ENCODE results near the gene RTCA. TPM values are rescaled to one million over a fixed set of nuclear protein-coding genes. Genes with fewer than 3 reads are reported as not detected.

The RTCA gene
- total and polyA plus RNA-seq, 4 donors = 11.2 to 18.9 (median 15.1) TPM

DNA sequence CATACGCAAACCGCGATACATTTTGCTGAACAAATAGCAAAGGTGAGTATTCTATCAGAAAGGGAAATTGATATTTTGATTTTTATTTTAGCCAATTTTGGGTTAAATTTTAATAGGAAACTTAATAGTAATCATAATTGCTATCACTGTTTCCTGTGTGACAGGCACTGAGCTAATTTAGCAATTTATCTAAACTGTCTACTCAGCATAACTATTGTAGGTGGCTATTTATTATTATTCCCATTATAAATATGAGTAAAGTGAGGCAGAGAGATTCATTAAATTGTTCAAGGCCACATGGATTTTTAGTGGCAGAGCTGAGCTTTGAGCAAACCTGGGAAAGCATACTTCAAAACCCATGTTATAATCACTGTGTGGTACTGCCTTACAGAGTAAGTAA is 21.1 kb downstream of the RTCA start:
- Histone ChIP-seq H3K4me1 (ENCODE audit: control insufficient read depth in 4 of 4, insufficient read depth in 4 of 4, low read length in 3 of 4) (no peaks in the 10 kb centered on the region), H3K9ac (ENCODE audit: low read depth in 1 of 2, low read length in 2 of 2) (no peak overlapping the region), H3K9me3 (ENCODE audit: control insufficient read depth in 4 of 4, low read length in 3 of 4) (no peaks in the 10 kb centered on the region), H3K4me3 (ENCODE audit: low read depth in 1 of 3, low read length in 3 of 3) (no peak overlapping the region), H3K27me3 (ENCODE audit: control insufficient read depth in 4 of 4, insufficient read depth in 4 of 4, low read length in 3 of 4) (no peaks in the 10 kb centered on the region), H3K36me3 (ENCODE audit: control insufficient read depth in 4 of 4, insufficient read depth in 3 of 4, low read depth in 1 of 4, low read length in 3 of 4) (peaks cover 13 to 67% (median 39%) of the 10 kb centered on the region in 4 donors), H3K27ac (ENCODE audit: low read depth in 1 of 2, low read length in 2 of 2) (no peak overlapping the region)
- DNase-seq (ENCODE audit: low spot score) = no peak
- WGBS = 95% methylated on average over 3 of the region's 3 CpGs
- no peak for TF ChIP-seq NR2F2 (IDR thresholded peaks at IDR 0.05)
- no peak for TF ChIP-seq RAD21 (IDR thresholded peaks at IDR 0.05)
- TF ChIP-seq GABPA (IDR thresholded peaks at IDR 0.05 in 1 of 2, conservative IDR thresholded peaks at IDR 0.05 in 1 of 2) = no peak
- no peak for TF ChIP-seq HNF4G (IDR thresholded peaks at IDR 0.05)

DNA sequence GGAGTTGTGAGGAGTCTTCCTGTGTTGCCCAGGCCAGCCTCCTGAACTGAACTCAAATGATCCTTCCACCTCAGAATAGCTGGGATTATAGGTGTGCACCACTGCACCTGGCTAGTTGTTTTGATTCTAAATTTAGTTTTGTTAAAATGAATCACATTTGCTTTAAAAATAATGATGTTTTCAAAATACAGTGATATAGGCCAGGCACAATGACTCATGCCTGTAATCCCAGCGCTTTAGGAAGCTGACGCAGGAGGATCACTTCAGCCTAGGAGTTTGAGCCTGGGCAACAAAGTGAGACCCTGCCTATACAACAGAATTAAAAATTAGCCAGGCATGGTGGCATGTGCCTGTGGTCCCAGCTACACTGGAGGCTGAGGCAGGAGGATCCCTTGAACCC is 24.3 kb downstream of the RTCA start:
- H3K27me3 ChIP-seq (ENCODE audit: control insufficient read depth in 4 of 4, insufficient read depth in 4 of 4, low read length in 3 of 4) = no peaks in the 10 kb centered on the region
- H3K36me3 ChIP-seq (ENCODE audit: control insufficient read depth in 4 of 4, insufficient read depth in 3 of 4, low read depth in 1 of 4, low read length in 3 of 4) = peaks cover 8 to 55% (median 42%) of the 10 kb centered on the region in 4 donors
- TF ChIP-seq FOXA1 (IDR thresholded peaks at IDR 0.05) (no peak), GABPA (IDR thresholded peaks at IDR 0.05 in 1 of 2, conservative IDR thresholded peaks at IDR 0.05 in 1 of 2) (no peak), HNF4G (IDR thresholded peaks at IDR 0.05) (no peak), EGR1 (IDR thresholded peaks at IDR 0.05; ENCODE audit: low read depth in 2 of 2) (no peak), FOXA2 (IDR thresholded peaks at IDR 0.05) (no peak), TAF1 (conservative IDR thresholded peaks at IDR 0.05) (no peak), SP1 (IDR thresholded peaks at IDR 0.05) (no peak)
- TF ChIP-seq, protein P1, sequence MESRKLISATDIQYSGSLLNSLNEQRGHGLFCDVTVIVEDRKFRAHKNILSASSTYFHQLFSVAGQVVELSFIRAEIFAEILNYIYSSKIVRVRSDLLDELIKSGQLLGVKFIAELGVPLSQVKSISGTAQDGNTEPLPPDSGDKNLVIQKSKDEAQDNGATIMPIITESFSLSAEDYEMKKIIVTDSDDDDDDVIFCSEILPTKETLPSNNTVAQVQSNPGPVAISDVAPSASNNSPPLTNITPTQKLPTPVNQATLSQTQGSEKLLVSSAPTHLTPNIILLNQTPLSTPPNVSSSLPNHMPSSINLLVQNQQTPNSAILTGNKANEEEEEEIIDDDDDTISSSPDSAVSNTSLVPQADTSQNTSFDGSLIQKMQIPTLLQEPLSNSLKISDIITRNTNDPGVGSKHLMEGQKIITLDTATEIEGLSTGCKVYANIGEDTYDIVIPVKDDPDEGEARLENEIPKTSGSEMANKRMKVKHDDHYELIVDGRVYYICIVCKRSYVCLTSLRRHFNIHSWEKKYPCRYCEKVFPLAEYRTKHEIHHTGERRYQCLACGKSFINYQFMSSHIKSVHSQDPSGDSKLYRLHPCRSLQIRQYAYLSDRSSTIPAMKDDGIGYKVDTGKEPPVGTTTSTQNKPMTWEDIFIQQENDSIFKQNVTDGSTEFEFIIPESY (IDR thresholded peaks at IDR 0.05) = no peak
- TF ChIP-seq, protein P2, sequence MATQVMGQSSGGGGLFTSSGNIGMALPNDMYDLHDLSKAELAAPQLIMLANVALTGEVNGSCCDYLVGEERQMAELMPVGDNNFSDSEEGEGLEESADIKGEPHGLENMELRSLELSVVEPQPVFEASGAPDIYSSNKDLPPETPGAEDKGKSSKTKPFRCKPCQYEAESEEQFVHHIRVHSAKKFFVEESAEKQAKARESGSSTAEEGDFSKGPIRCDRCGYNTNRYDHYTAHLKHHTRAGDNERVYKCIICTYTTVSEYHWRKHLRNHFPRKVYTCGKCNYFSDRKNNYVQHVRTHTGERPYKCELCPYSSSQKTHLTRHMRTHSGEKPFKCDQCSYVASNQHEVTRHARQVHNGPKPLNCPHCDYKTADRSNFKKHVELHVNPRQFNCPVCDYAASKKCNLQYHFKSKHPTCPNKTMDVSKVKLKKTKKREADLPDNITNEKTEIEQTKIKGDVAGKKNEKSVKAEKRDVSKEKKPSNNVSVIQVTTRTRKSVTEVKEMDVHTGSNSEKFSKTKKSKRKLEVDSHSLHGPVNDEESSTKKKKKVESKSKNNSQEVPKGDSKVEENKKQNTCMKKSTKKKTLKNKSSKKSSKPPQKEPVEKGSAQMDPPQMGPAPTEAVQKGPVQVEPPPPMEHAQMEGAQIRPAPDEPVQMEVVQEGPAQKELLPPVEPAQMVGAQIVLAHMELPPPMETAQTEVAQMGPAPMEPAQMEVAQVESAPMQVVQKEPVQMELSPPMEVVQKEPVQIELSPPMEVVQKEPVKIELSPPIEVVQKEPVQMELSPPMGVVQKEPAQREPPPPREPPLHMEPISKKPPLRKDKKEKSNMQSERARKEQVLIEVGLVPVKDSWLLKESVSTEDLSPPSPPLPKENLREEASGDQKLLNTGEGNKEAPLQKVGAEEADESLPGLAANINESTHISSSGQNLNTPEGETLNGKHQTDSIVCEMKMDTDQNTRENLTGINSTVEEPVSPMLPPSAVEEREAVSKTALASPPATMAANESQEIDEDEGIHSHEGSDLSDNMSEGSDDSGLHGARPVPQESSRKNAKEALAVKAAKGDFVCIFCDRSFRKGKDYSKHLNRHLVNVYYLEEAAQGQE (IDR thresholded peaks at IDR 0.05) = no peak
- H3K27ac ChIP-seq (ENCODE audit: low read depth in 1 of 2, low read length in 2 of 2) = no peak overlapping the region
- no peak overlapping the region for H3K4me3 ChIP-seq (ENCODE audit: low read depth in 1 of 3, low read length in 3 of 3)
- no peak for DNase-seq (ENCODE audit: low spot score)
- over 99% methylated on average over 2 of the region's 2 CpGs for WGBS
- H3K9me3 ChIP-seq (ENCODE audit: control insufficient read depth in 4 of 4, low read length in 3 of 4) = no peaks in the 10 kb centered on the region
- H3K9ac ChIP-seq (ENCODE audit: low read depth in 1 of 2, low read length in 2 of 2) = no peak overlapping the region
- no peaks in the 10 kb centered on the region for H3K4me1 ChIP-seq (ENCODE audit: control insufficient read depth in 4 of 4, insufficient read depth in 4 of 4, low read length in 3 of 4)

DNA sequence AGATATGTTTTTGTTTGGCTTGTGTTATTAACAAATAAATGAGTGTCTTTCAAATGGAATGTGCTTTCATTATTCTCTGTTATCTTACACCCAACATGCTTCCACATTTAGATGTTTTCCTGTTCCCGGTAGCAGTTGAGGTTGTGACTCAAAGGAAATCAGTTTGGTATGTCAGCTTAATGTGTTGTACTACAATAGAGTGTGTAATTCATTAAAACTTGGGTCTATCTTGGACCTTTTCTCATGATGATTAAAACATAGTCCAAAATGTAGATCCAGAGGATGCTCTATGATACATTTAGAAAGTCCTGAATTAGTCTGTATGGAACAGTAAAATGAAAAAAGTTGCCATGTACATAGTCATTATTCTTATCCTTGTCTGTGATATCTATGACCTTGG is 26.7 kb downstream of the RTCA start:
- Histone ChIP-seq H3K4me1 (ENCODE audit: control insufficient read depth in 4 of 4, insufficient read depth in 4 of 4, low read length in 3 of 4) (no peaks in the 10 kb centered on the region), H3K27ac (ENCODE audit: low read depth in 1 of 2, low read length in 2 of 2) (no peak overlapping the region), H3K27me3 (ENCODE audit: control insufficient read depth in 4 of 4, insufficient read depth in 4 of 4, low read length in 3 of 4) (no peaks in the 10 kb centered on the region), H3K9me3 (ENCODE audit: control insufficient read depth in 4 of 4, low read length in 3 of 4) (no peaks in the 10 kb centered on the region), H3K9ac (ENCODE audit: low read depth in 1 of 2, low read length in 2 of 2) (no peak overlapping the region), H3K36me3 (ENCODE audit: control insufficient read depth in 4 of 4, insufficient read depth in 3 of 4, low read depth in 1 of 4, low read length in 3 of 4) (peaks cover 4 to 37% (median 29%) of the 10 kb centered on the region in 4 donors), H3K4me3 (ENCODE audit: low read depth in 1 of 3, low read length in 3 of 3) (no peak overlapping the region)
- no peak for TF ChIP-seq FOXA1 (IDR thresholded peaks at IDR 0.05)
- TF ChIP-seq NR2F2 (IDR thresholded peaks at IDR 0.05) = peak; percentile 11
- DNase-seq (ENCODE audit: low spot score) = no peak
- WGBS = 58% methylated on average over 1 of the region's 1 CpG
